ENCODE results near the gene PSMC3IP.

Gene PSMC3IP

GRCh38 chr17:42608305-42609181 lies 31.0 kb upstream of the PSMC3IP start:
- ChIA-PET CTCF (interaction anchor here (0.6 to 2.5 kb wide), 10 partner anchors 8 to 389 kb away, joined by 3 to 12 read pairs (median 3); partner anchors contain the start of genes PSMC3IP and RPL27), POLR2A (interaction anchor here (0.5 to 3.0 kb wide), 38 partner anchors 8 to 390 kb away, joined by 3 to 56 read pairs (median 5); partner anchors contain the start of genes BECN1, CCR10, NAGLU and PLEKHH3)
- TF ChIP-seq, protein P1, sequence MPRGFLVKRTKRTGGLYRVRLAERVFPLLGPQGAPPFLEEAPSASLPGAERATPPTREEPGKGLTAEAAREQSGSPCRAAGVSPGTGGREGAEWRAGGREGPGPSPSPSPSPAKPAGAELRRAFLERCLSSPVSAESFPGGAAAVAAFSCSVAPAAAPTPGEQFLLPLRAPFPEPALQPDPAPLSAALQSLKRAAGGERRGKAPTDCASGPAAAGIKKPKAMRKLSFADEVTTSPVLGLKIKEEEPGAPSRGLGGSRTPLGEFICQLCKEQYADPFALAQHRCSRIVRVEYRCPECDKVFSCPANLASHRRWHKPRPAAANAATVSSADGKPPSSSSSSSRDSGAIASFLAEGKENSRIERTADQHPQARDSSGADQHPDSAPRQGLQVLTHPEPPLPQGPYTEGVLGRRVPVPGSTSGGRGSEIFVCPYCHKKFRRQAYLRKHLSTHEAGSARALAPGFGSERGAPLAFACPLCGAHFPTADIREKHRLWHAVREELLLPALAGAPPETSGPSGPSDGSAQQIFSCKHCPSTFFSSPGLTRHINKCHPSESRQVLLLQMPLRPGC (tag by site-specific recombination; IDR thresholded peaks at IDR 0.05): 0 out of 2 replicates have a peak, but pooled peaks have one; percentile 66
- TF ChIP-seq ZBTB21 (tag by site-specific recombination; IDR thresholded peaks at IDR 0.05) (no peak), GLI2 (tag by site-specific recombination; IDR thresholded peaks at IDR 0.05; ENCODE audit: borderline replicate concordance, low read depth) (no peak; the same call in 1 of the 2 replicates), ZNF501 (tag by site-specific recombination; IDR thresholded peaks at IDR 0.05) (peak; percentile 43; the same call in 1 of the 2 replicates), ZNF223 (tag by site-specific recombination; IDR thresholded peaks at IDR 0.05) (peak; percentile 92), ZNF341 (tag by site-specific recombination; IDR thresholded peaks at IDR 0.05; ENCODE audit: low read depth) (no peak), ZNF555 (tag by site-specific recombination; conservative IDR thresholded peaks at IDR 0.05) (no peak), ZNF624 (tag by site-specific recombination; IDR thresholded peaks at IDR 0.05) (no peak), ZNF596 (tag by site-specific recombination; IDR thresholded peaks at IDR 0.05) (no peak), SCRT2 (tag by site-specific recombination; IDR thresholded peaks at IDR 0.05) (no peak), ZNF513 (tag by site-specific recombination; IDR thresholded peaks at IDR 0.05) (no peak), KLF10 (tag by site-specific recombination; IDR thresholded peaks at IDR 0.05) (no peak), ZNF792 (tag by site-specific recombination; IDR thresholded peaks at IDR 0.05) (no peak), REPIN1 (tag by site-specific recombination; IDR thresholded peaks at IDR 0.05; ENCODE audit: low read depth) (no peak), SALL2 (tag by site-specific recombination; IDR thresholded peaks at IDR 0.05; ENCODE audit: borderline replicate concordance) (no peak), ZFP41 (tag by site-specific recombination; IDR thresholded peaks at IDR 0.05; ENCODE audit: borderline replicate concordance) (no peak)
- TF ChIP-seq, protein P2, sequence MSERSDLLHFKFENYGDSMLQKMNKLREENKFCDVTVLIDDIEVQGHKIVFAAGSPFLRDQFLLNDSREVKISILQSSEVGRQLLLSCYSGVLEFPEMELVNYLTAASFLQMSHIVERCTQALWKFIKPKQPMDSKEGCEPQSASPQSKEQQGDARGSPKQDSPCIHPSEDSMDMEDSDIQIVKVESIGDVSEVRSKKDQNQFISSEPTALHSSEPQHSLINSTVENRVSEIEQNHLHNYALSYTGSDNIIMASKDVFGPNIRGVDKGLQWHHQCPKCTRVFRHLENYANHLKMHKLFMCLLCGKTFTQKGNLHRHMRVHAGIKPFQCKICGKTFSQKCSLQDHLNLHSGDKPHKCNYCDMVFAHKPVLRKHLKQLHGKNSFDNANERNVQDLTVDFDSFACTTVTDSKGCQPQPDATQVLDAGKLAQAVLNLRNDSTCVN (tag by site-specific recombination; optimal IDR thresholded peaks at IDR 0.05): no peak
- TF ChIP-seq, protein P3, sequence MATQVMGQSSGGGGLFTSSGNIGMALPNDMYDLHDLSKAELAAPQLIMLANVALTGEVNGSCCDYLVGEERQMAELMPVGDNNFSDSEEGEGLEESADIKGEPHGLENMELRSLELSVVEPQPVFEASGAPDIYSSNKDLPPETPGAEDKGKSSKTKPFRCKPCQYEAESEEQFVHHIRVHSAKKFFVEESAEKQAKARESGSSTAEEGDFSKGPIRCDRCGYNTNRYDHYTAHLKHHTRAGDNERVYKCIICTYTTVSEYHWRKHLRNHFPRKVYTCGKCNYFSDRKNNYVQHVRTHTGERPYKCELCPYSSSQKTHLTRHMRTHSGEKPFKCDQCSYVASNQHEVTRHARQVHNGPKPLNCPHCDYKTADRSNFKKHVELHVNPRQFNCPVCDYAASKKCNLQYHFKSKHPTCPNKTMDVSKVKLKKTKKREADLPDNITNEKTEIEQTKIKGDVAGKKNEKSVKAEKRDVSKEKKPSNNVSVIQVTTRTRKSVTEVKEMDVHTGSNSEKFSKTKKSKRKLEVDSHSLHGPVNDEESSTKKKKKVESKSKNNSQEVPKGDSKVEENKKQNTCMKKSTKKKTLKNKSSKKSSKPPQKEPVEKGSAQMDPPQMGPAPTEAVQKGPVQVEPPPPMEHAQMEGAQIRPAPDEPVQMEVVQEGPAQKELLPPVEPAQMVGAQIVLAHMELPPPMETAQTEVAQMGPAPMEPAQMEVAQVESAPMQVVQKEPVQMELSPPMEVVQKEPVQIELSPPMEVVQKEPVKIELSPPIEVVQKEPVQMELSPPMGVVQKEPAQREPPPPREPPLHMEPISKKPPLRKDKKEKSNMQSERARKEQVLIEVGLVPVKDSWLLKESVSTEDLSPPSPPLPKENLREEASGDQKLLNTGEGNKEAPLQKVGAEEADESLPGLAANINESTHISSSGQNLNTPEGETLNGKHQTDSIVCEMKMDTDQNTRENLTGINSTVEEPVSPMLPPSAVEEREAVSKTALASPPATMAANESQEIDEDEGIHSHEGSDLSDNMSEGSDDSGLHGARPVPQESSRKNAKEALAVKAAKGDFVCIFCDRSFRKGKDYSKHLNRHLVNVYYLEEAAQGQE (tag by site-specific recombination; IDR thresholded peaks at IDR 0.05): 0 out of 2 replicates have a peak, but pooled peaks have one; percentile 35
- TF ChIP-seq, protein P4, sequence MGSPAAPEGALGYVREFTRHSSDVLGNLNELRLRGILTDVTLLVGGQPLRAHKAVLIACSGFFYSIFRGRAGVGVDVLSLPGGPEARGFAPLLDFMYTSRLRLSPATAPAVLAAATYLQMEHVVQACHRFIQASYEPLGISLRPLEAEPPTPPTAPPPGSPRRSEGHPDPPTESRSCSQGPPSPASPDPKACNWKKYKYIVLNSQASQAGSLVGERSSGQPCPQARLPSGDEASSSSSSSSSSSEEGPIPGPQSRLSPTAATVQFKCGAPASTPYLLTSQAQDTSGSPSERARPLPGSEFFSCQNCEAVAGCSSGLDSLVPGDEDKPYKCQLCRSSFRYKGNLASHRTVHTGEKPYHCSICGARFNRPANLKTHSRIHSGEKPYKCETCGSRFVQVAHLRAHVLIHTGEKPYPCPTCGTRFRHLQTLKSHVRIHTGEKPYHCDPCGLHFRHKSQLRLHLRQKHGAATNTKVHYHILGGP (tag by site-specific recombination; IDR thresholded peaks at IDR 0.05): no peak
- TF ChIP-seq, protein P5, sequence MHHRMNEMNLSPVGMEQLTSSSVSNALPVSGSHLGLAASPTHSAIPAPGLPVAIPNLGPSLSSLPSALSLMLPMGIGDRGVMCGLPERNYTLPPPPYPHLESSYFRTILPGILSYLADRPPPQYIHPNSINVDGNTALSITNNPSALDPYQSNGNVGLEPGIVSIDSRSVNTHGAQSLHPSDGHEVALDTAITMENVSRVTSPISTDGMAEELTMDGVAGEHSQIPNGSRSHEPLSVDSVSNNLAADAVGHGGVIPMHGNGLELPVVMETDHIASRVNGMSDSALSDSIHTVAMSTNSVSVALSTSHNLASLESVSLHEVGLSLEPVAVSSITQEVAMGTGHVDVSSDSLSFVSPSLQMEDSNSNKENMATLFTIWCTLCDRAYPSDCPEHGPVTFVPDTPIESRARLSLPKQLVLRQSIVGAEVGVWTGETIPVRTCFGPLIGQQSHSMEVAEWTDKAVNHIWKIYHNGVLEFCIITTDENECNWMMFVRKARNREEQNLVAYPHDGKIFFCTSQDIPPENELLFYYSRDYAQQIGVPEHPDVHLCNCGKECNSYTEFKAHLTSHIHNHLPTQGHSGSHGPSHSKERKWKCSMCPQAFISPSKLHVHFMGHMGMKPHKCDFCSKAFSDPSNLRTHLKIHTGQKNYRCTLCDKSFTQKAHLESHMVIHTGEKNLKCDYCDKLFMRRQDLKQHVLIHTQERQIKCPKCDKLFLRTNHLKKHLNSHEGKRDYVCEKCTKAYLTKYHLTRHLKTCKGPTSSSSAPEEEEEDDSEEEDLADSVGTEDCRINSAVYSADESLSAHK (tag by site-specific recombination; IDR thresholded peaks at IDR 0.05): no peak

More at GRCh38 chr17:42608305-42609181, 31.0 kb upstream of the PSMC3IP start:
- Histone ChIP-seq H3K9me3 (ENCODE audit: control insufficient read depth, insufficient read depth, low read depth, low read length) (no peaks in the 10 kb centered on the region), H3K27ac (ENCODE audit: extremely low read depth, low read depth, low read length) (peak overlapping the region; percentile 73), H3K4me3 (ENCODE audit: low read depth, low read length) (peak overlapping the region; percentile 76), H3K36me3 (ENCODE audit: control insufficient read depth in 2 of 2, insufficient read depth in 1 of 2, low read length in 2 of 2) (peaks cover 17 to 23% of the 10 kb centered on the region in 2 experiments), H3K4me1 (ENCODE audit: control insufficient read depth, insufficient read depth, low read length) (peaks cover 17% of the 10 kb centered on the region)
